ENCODE measurements around the gene LPGAT1.
"Not testable (repeated sequence)": the region's sequence is repeated elsewhere in the genome, so short reads cannot be mapped to it uniquely, and the experiment has no call there.

LPGAT1 gene

DNA sequence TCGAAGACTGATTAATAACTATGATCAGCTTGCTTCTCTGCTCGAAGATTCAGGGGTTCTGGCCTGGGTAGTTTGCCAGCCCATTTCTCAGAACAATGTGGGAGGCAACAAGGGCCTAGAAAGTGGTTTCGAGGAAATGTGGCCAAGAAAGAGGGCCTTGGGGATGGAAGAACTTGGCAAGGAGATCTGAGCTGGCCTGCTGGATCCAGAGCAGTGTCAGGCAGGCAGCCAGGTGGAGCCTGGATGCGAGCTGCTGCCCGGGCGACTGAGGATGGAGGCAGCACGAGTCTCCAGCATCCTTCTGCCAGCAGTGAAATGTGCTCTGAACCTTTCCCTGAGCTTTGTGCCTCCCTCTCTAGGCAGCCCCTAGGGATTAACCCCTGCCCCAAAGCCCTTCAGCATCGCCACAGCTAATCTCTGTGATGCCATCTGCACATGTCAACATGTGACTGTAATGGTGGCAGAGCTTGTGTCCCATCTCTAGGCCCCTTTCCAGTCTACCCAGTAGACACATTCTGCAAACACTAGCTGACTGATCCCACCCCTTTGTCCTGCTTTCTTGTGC, 94.1 kb downstream of the LPGAT1 start:
- H3K27ac Mint-ChIP-seq = no peak overlapping the region
- H3K27me3 Mint-ChIP-seq = no peaks in the 10 kb centered on the region
- DNase-seq (no peak), ATAC-seq (no peak)
- H3K9me3 Mint-ChIP-seq = no peaks in the 10 kb centered on the region
- H3K4me3 Mint-ChIP-seq = no peak overlapping the region
- H3K4me1 Mint-ChIP-seq = peaks cover 50% of the 10 kb centered on the region

DNA sequence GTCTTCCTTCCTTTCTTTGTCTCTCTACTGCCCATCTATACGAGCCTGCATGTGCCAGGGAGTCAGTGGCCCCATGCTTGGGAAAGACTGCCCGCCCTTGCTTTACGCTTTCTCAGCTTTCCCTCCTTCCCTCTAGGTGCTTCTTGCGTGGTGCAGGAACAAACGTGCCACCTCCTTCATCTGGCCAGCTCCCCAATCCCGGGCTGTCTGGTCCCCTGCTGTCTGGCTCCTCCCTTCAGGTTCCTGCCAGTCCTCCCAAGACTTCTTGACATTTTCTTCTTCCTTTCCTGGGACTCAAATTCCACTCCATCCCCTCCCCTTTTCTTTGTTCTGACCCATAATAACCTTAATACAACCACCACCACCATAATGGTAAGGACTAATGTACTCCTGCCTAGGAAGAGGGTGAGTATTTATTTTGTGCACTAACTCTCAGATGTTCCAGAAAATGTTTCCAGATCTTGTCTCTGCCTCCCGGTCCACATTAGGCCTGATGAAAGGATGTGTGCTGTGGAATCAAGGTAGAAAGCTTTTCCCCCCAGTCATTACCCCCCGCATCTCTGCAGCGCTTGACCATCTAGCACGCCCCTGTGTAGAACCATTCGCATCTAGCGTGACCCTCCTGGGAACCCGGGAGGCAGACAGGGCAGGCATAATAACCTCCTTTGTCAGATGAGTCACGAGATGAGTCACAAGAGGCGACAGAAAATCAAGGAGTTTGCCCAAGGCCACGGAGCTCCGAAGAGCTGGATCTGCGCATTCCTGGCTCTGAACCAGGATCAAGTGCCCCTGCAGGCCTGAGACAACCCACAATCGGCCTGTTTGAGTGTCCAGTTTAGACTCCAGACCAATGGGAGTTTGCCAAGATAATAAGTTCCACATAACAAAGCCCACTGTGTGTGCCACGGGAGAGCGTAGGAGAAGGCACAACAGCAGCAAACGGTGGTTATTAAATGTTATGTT, 95.1 kb downstream of the LPGAT1 start:
- Mint-ChIP-seq H3K9me3 (no peaks in the 10 kb centered on the region), H3K4me1 (peaks cover 49% of the 10 kb centered on the region), H3K27me3 (no peaks in the 10 kb centered on the region), H3K4me3 (no peak overlapping the region), H3K27ac (no peak overlapping the region)
- no peak for ATAC-seq
- DNase-seq = no peak

DNA sequence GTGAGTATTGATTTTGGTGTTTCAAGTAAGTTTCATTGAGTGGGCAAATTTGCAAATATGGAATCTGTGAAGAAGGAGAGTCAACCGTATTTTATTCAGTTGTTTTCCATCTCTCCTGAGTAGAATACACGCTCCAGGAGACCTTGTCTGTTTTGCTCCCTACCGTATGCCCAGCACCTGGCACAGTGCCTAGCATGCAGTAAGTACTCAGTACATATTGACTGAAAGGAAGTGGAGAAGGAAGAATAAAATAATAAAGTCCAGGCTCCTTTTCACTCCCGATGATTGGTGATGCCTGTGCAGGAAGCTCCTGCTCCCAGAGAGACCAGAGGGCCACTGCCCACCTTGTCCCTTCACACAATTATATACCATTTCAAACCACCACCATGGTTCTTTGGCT, 95.8 kb downstream of the LPGAT1 start:
- Mint-ChIP-seq H3K27ac (no peak overlapping the region), H3K27me3 (no peaks in the 10 kb centered on the region), H3K4me3 (no peak overlapping the region), H3K9me3 (no peaks in the 10 kb centered on the region), H3K4me1 (peaks cover 42% of the 10 kb centered on the region)
- ATAC-seq = no peak
- DNase-seq = no peak

DNA sequence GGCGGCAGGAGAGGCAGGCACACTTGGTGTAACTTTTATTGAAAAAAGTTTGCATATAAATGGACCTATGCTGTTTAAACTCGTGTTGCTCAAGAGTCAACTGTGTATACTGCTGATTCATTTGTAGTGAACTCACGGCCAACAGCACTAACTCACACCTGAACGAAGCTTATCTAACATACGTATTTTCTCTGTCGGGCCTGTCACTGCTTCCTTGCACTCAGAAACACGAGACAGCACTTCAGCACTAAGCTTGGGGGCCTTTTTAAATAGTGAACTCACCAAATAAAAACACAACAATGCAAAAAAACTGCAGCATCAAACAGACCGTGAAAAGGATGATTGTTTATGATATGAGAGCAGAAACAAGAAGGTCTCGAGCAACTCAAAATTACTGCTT, 96.2 kb downstream of the LPGAT1 start:
- Mint-ChIP-seq H3K4me3 (no peak overlapping the region), H3K9me3 (no peaks in the 10 kb centered on the region), H3K4me1 (peaks cover 37% of the 10 kb centered on the region), H3K27me3 (no peaks in the 10 kb centered on the region), H3K27ac (no peak overlapping the region)
- no peak for ATAC-seq
- no peak for DNase-seq

DNA sequence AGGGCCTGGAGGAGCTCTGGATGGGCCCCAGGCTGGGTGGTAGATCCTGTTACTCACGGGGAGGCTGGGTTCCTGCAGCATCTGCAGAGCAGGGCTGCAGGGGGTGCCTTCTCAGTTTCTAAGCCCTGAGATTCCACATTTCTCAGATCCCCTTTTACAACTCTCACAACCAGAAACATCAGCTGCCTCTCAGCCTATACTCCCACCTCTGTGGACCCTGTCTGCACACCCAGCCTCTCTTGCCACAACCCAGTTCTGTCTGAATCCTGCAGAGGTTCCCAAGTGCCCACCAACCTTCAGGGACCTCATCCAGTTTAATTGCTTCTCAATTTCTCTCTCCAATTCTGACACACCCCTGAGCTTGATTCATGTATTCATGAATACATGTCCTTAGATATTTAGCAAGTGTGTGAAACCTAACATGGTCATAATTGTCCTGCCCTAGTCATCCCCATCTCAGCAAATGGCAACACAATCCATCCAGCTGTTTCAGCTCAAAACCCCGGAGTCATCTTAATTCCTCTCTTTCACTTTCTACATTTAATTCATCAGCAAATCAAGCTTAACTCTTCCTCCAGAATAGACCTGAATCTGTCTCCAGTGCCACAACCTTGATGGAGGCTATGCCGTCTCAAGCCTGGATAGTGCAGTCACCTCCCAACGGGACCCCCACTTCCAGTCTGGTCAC, 98.1 kb downstream of the LPGAT1 start:
- DNase-seq = no peak
- Mint-ChIP-seq H3K4me3 (no peak overlapping the region), H3K27me3 (no peaks in the 10 kb centered on the region), H3K4me1 (peaks cover 18% of the 10 kb centered on the region), H3K27ac (no peak overlapping the region), H3K9me3 (no peaks in the 10 kb centered on the region)
- no peak for ATAC-seq

DNA sequence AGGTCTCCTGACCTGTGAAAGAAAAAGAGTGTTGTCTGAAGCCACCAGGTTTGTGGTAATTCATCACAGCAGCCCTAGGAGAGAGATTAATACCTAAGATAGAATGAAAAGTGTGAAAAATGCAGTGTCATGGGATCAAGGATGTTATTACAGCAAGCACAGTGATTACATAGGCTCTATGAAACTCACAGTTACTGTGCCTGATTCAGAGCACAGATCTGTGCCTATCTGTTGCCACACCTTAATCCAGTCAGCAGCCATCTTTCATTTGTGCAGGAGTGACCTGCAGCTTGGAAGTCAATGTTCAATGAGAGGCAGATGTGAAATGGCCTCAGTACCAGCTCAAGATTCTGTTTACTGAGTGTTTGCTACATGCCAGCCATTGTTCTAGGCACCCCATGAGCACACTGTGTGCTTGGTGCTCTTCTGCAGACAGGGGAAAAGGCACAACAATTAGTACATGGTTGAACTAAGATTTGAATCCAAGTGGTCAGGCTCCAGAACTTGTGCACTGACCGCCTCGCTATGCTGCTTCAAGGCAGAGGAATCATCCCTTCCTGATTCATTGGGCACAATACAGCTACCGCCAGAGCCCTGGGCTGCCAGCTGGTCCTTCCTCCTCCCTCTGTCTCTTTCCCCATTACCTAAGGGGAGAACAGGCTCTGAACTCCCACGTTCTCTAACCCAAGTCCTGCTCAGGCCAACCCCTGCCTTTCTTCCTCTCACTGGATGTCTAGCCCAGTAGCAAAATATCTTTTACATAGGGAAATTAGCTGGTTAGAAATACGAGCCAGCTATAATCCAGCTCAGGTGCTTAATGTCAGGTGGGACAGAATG, 98.9 kb downstream of the LPGAT1 start:
- ATAC-seq (no peak), DNase-seq (no peak)
- Mint-ChIP-seq H3K4me3 (no peak overlapping the region), H3K4me1 (peaks cover 11% of the 10 kb centered on the region), H3K27me3 (no peaks in the 10 kb centered on the region), H3K27ac (no peak overlapping the region), H3K9me3 (no peaks in the 10 kb centered on the region)

DNA sequence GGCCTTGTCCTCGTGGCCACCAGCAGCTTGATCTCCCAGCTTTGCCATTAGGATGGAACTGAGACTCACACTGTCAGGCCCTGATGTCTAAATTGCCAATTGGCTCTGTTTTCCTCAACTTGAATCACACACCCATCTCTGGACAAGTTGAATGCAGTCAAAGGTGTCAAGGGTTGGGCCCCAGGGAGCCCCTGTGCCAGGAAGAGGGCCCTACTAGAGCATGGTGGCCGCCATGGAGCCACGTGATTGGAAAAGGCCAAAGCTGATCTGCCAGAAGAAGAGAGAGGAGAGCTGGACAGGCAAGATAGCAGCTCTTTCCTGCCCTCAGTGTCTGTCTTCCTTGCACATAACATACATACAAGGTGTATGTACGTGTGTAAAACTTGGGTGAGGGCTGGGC, 100.2 kb downstream of the LPGAT1 start:
- DNase-seq (no peak), ATAC-seq (no peak)
- H3K4me3 Mint-ChIP-seq = no peak overlapping the region
- no peaks in the 10 kb centered on the region for H3K27me3 Mint-ChIP-seq
- H3K4me1 Mint-ChIP-seq = no peaks in the 10 kb centered on the region
- H3K9me3 Mint-ChIP-seq = no peaks in the 10 kb centered on the region
- H3K27ac Mint-ChIP-seq = no peak overlapping the region

DNA sequence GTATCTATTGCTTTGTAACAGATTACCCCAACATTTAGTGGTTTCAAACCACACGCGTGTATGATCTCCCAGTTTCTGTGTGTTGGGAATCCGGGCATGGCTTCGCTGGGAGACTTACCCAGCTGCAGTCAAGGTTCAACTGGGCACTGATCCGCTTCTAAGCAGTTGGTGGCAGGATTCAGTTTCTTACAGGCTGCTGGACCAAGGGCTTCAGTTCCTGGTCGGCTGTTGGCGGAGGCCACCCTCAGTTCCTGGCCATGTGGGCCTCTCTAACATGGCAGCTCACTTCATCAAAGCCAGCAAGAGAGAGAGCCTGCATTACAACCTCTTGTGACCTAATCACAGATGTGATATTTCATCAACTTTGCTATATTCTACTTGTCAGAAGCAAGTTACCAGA, 101.3 kb downstream of the LPGAT1 start:
- DNase-seq = no peak
- no peaks in the 10 kb centered on the region for H3K9me3 Mint-ChIP-seq
- no peak overlapping the region for H3K27ac Mint-ChIP-seq
- ATAC-seq = no peak
- no peak overlapping the region for H3K4me3 Mint-ChIP-seq
- no peaks in the 10 kb centered on the region for H3K27me3 Mint-ChIP-seq
- no peaks in the 10 kb centered on the region for H3K4me1 Mint-ChIP-seq

DNA sequence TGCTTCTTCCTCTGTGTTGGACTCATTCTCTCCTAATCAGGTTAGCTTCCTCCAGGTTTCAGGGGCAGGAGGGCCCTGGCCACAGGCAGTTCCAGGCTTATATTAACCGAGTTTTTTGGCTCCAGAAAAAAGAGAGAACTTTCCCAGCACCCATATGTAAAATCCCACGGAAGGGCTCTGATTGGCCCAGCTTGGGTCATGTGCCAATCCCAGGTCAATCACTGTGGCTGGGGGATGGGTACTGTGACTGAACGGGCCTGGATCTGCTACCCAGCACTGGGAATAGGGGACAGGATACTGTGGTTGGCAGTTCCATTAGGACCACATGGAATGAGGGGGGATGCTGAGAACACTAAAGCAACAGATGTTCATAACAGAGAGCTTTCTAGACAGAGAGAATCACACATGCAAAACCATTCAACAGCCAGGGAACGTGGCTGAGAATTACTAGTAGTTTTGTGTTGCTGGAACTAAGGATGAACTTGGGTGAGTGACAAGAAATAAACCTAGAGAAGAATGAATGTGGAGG, 104.0 kb downstream of the LPGAT1 start:
- H3K4me3 Mint-ChIP-seq = no peak overlapping the region

DNA sequence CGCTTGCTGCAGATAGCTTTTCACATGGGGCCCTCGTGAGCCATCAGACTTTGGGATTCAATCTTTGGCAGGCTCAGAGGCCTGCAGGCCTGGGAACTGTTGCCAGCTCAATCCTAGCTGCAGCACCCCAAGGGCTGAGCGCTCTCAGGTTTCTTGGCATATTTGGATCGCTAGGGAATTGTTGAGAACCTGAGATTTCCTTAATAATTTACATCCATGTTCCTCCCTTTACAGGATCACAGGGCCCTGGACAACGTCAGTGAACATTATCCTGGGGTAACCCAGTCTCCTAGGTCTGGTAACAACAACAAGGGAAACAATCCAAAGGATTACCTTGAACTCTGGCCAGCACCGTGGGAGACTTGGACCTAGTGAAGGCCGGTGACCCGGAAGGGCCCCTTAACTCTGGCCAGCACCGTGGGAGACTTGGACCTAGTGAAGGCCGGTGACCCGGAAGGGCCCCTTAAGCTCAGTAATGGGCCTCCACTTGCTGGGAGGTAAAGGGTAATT, 105.8 kb downstream of the LPGAT1 start:
- ATAC-seq = no peak
- Mint-ChIP-seq H3K27ac (no peak overlapping the region), H3K4me3 (no peak overlapping the region), H3K4me1 (no peaks in the 10 kb centered on the region), H3K27me3 (peaks cover 13% of the 10 kb centered on the region), H3K9me3 (no peaks in the 10 kb centered on the region)
- no peak for DNase-seq

More for the DNA sequence above, 104.0 kb downstream of the LPGAT1 start:
- H3K27ac Mint-ChIP-seq = no peak overlapping the region
- H3K27me3 Mint-ChIP-seq = peaks cover 13% of the 10 kb centered on the region
- no peak for ATAC-seq
- DNase-seq = no peak
- H3K4me1 Mint-ChIP-seq = no peaks in the 10 kb centered on the region
- no peaks in the 10 kb centered on the region for H3K9me3 Mint-ChIP-seq

DNA sequence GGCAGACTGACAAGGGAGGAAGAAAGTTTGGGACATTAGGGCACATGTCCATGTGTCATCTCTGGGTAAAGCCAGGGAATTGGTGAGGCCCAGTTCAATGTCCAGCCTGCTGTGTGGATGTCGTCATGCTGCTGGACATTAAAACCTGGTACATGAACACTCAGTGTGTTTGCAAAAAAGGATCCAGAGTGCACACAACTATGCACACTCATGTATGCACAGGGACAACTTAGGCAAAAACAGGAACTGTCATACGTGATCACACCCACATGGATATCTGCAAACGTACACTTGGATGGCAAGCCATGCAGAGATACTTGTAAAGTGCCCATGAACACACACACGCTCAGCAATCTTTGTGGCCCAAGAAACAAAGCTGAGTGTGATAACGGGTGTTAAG, 107.3 kb downstream of the LPGAT1 start:
- Mint-ChIP-seq H3K4me1 (no peaks in the 10 kb centered on the region), H3K27ac (no peak overlapping the region), H3K4me3 (no peak overlapping the region), H3K27me3 (peaks cover 13% of the 10 kb centered on the region), H3K9me3 (no peaks in the 10 kb centered on the region)
- DNase-seq (no peak), ATAC-seq (no peak)

DNA sequence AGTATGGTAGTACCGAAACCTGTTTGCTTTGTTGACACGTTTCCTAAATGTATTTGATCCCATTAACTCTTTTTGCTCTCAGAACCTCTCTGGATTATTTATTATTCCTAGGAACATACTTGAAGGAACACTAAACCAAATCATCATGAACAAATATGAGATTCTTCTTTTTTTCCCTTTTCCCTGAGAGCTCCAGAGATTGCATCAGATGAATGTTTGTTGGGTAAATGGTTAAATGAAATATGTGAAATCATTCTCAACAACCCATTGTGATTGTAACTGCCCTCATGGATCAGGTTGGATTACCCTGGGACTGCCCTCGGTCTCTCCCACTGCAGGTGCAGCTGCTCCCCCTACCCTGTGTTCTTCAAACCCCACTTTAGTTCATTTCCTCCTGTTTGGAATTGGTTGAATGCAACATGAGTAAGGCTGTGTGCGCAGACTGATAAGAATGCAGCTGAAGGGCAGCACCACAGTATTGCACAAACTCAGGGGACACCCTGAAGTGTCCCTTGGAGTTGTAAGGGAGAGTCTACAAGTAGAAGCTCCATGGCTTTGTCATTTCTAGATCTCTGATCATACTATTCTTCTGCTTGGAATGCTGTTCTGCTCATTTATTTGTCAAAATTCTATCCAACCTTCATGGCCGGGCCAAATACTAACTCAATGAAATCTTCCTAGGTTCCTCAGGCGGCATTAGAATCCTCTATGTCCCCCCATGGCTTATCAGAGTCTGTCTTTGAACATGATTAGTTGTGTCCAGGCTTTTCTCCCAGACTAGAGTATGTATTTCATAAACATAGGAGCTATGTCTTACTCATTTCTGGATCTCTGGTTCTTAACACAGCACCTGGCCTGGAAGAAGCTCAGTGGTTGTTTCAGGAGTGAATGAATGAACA, 108.0 kb downstream of the LPGAT1 start:
- Mint-ChIP-seq H3K27ac (no peak overlapping the region), H3K4me3 (no peak overlapping the region), H3K27me3 (peaks cover 13% of the 10 kb centered on the region), H3K9me3 (peaks cover under 1 to 1% of the 10 kb centered on the region in 2 donors), H3K4me1 (no peaks in the 10 kb centered on the region)
- DNase-seq = no peak
- ATAC-seq = no peak

DNA sequence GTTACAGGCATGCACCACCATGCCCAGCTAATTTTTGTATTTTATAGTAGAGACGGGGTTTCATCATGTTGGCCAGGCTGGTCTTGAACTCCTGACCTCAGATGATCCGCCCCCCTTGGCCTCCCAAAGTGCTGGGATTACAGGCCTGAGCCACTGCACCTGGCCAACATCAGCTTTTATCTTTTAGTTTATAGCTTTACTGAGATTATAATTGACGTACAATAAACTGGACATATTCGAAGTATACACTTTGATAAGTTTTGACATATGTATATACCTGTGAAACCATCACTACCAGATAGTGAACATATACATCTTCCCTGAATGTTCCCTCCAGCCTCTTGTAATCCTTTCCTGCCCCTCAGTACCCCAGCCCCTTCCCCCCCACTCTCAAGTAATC, 114.0 kb downstream of the LPGAT1 start:
- H3K27me3 Mint-ChIP-seq, H3K4me3 Mint-ChIP-seq, ATAC-seq, H3K4me1 Mint-ChIP-seq, H3K27ac Mint-ChIP-seq, DNase-seq, H3K9me3 Mint-ChIP-seq: not testable (repeated sequence)

DNA sequence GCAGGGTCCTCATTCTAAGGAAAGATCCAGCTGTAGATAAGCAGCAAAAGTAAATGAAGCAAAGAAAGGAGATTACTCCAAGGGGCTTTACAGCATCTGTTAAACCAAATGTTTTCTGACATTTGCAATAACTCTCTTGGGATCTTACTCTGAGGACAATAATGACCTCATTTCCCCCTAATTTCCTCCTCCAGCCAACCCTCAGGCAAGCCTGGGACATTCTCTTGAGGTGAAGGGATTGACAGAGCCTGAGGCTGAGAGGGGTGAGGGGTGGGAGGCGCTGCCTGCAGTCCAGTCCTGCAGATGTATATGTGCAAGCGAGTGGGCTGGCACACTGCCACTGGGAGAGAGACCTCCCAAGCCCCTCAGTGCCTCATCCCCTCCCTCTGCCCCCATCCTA, 114.6 kb downstream of the LPGAT1 start:
- ATAC-seq = no peak
- Mint-ChIP-seq H3K4me3 (no peak overlapping the region), H3K27me3 (no peaks in the 10 kb centered on the region), H3K4me1 (no peaks in the 10 kb centered on the region), H3K27ac (no peak overlapping the region), H3K9me3 (peaks cover 5 to 7% of the 10 kb centered on the region in 2 donors)
- no peak for DNase-seq

All from stimulated activated naive CD8-positive, alpha-beta T cell treated with anti-CD3 and anti-CD28 coated beads, Interleukin-15, amount 100 ng/mL, for 72 hours (primary cell).